GM12892 (cell line): ENCODE measurements around the gene BSCL2.

ENCODE experiments used
- POLR2A ChIP-seq: IDR thresholded peaks from 2 replicates; pipeline ENCODE4 v1.6.1; 2011; ENCODE audit warnings: low read depth, low read length, control low read depth
- POLR2AphosphoS5 ChIP-seq: IDR thresholded peaks from 2 replicates; pipeline ENCODE4 v1.6.1; 2011; ENCODE audit warnings: low read depth, low read length, control low read depth

DNA sequence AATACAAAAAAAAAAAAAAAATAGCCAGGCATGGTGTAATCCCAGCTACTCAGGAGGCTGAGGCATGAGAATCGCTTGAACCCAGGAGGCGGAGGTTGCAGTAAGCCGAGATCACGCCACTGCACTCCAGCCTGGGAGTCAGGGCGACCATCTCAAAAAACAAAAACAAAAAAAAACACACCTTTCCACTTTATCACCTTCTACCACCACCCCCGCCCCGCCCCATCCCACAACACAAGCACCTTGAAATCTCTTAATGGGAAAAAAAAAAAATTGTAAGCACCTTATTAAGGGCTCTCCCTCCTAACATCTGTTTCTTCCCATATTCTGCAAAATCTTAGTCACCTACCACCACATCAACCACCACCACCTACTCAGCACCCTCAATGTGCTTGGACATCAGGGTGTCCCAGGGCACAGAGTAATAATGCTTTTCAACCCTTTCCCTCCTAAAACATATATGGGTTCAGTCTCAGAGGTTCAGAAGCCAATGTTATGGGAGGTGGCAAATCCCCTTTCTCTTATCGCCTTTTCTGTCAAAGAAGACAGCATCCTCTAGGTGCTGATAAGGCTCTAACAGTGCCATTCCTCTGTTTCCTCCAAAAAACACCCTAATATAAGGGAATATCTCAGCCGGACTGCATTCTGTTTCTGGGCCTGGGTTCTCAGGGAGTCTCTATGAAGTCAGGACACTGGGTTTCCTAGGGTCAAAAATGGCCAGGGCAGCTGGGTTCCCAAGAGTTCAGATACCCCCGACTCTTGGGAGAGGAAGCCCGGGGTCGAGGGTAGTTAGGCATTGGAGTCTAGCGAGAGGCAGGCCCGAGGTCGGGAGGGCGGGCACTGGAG, 54.8 kb downstream of the BSCL2 start:
- no peak for TF ChIP-seq POLR2A
- no peak for TF ChIP-seq POLR2AphosphoS5
